Type B pancreatic cell (in vitro differentiated cells): ENCODE results near the gene CHST15. TPM values are rescaled to one million over a fixed set of nuclear protein-coding genes. Genes with fewer than 3 reads are reported as not detected.

ENCODE experiments used
- DNase-seq: peaks from one replicate; pipeline ENCODE4 v3.0.0; 2021; ENCODE audit warnings: mixed read lengths; ENCODE audit not compliant: unreplicated experiment; ENCODE audit errors: extremely low spot score
- H3K27ac Mint-ChIP-seq: 2 replicates; pipeline ENCODE4 v1.8.0; 2021; ENCODE audit warnings: mild to moderate bottlenecking, mixed read lengths
- H3K27me3 Mint-ChIP-seq: 2 replicates; pipeline ENCODE4 v1.8.0; 2021; ENCODE audit warnings: mixed read lengths
- H3K36me3 Mint-ChIP-seq: 2 replicates; pipeline ENCODE4 v1.8.0; 2021; ENCODE audit warnings: mixed read lengths
- H3K4me1 Mint-ChIP-seq: one replicate; pipeline ENCODE4 v1.8.0; 2021; ENCODE audit warnings: mixed read lengths; ENCODE audit not compliant: unreplicated experiment
- H3K4me3 Mint-ChIP-seq: 2 replicates; pipeline ENCODE4 v1.8.0; 2021; ENCODE audit warnings: mild to moderate bottlenecking, mixed read lengths
- H3K9me3 Mint-ChIP-seq: 2 replicates; pipeline ENCODE4 v1.8.0; 2021; ENCODE audit warnings: mixed read lengths
- total RNA-seq: library from RNA; stranded (reverse); gene quantifications from 2 replicates; pipeline ENCODE4 v1.2.1, GENCODE V29; 2021; ENCODE audit warnings: low replicate concordance
- TF ChIP-seq, protein P1 (sequence below): fragments of 200-600 bp; sonication (generic); conservative IDR thresholded peaks from 2 replicates; pipeline ENCODE4 v1.5.0; 2021; ENCODE audit warnings: antibody characterized with exemption, mild to moderate bottlenecking

Gene CHST15
- total RNA-seq, 1 donor from 2014 or later, result 22.9 TPM

DNA sequence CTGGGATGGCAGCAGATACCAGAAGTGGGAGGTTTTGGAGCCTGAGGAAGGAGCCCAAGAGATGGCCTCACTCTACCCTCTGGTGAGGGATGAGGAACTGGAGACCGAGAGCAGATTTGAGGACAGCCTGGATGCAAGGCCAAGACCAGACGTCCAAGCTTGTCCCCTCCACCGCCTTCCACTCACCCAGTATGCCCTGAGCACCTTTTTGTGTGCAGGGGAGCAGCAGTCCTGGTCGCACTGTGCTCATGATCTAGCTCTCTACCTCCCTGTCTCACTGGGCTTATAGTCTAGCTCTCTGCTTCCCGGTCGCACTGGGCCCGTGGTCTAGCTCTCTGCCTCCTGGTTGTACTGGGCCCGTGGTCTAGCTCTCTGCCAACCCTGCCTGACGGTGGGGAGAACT is 33.6 kb upstream of the CHST15 start:
- H3K36me3 Mint-ChIP-seq, result no peaks in the 10 kb centered on the region
- H3K9me3 Mint-ChIP-seq, result no peaks in the 10 kb centered on the region
- peaks cover 25% of the 10 kb centered on the region for H3K4me1 Mint-ChIP-seq
- DNase-seq, result no peak
- no peaks in the 10 kb centered on the region for H3K27me3 Mint-ChIP-seq
- no peak overlapping the region for H3K27ac Mint-ChIP-seq
- TF ChIP-seq, protein P1, sequence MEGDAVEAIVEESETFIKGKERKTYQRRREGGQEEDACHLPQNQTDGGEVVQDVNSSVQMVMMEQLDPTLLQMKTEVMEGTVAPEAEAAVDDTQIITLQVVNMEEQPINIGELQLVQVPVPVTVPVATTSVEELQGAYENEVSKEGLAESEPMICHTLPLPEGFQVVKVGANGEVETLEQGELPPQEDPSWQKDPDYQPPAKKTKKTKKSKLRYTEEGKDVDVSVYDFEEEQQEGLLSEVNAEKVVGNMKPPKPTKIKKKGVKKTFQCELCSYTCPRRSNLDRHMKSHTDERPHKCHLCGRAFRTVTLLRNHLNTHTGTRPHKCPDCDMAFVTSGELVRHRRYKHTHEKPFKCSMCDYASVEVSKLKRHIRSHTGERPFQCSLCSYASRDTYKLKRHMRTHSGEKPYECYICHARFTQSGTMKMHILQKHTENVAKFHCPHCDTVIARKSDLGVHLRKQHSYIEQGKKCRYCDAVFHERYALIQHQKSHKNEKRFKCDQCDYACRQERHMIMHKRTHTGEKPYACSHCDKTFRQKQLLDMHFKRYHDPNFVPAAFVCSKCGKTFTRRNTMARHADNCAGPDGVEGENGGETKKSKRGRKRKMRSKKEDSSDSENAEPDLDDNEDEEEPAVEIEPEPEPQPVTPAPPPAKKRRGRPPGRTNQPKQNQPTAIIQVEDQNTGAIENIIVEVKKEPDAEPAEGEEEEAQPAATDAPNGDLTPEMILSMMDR, result no peak
- no peak overlapping the region for H3K4me3 Mint-ChIP-seq

DNA sequence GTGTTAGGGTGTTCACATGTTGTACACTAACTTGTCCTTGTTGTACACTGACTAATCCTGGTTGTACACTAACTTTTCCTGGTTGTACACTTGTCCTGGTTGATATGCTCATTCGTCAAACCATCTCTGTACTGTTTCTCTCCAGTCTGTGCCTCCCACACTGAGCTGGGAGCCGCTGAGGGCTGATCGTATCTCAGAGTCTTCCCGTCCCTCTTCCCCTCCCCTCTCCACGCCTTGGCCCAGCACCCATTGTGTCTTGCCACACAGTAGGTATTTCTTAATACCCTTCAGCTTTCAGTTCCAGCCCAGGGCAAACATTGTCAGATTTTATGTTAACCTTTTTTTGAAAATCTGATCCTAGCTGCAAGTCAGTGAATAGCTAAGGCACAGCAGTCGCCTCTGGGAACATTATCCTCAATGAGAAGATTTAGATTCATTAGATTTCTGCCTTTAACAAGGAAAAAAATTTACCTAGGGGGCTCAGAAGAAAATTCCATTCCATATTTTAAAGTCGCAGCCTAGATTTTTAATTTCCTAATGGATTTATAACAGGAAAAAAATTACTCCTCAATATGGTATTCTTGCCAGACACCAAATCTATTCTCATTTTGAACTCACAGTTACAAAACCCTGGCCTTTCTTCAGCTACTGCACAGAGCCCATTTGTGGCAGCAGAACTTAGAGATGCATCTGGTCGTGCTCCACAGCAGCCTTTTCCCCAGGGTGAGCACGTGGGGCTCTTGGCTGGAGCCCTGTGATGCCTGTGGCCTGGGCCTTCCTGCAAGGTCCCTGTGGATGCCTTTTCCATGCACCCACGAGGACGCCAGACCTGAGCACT is 33.0 kb upstream of the CHST15 start:
- Mint-ChIP-seq H3K27ac (no peak overlapping the region), H3K36me3 (no peaks in the 10 kb centered on the region), H3K27me3 (no peaks in the 10 kb centered on the region), H3K4me1 (peaks cover 24% of the 10 kb centered on the region), H3K4me3 (no peak overlapping the region), H3K9me3 (no peaks in the 10 kb centered on the region)
- DNase-seq, result no peak
- TF ChIP-seq, protein P1, result no peak

DNA sequence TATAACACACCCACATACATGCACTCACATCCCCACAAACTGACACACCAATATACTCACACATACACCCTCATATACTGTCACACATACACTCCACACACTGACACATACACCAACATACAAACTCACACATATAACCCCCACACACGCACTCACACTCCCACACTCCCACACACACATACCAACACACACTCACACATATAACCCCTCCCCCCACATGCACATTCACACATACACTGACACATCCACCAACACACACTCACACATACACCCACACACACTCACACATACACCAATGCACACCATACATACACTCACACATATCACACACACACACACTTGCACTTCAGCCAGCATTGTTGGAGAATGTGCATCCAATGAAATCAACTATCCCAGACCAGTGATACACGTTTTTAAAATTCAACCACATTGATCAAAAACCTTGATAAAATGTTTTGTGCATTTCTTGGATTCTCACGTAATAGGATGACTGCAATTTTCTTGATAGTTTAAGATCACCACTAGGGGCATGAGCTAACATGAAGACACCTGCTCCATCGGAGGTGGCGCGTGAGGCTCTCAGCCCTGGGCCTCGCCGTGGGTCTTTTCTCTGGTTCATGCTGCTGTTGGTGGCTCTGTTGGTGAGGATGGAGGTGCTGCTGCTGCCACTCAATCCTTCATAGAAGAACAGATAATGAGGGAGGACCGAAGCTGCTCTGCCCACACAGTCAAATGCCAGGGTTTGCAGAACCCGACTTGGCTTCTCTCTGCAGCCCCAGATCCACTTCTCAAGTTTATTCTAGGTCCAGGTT is 32.1 kb upstream of the CHST15 start:
- Mint-ChIP-seq H3K36me3 (no peaks in the 10 kb centered on the region), H3K9me3 (no peaks in the 10 kb centered on the region), H3K27me3 (no peaks in the 10 kb centered on the region), H3K4me1 (peaks cover 16% of the 10 kb centered on the region), H3K4me3 (no peak overlapping the region), H3K27ac (no peak overlapping the region)
- no peak for DNase-seq
- TF ChIP-seq, protein P1, result peak; percentile 68

DNA sequence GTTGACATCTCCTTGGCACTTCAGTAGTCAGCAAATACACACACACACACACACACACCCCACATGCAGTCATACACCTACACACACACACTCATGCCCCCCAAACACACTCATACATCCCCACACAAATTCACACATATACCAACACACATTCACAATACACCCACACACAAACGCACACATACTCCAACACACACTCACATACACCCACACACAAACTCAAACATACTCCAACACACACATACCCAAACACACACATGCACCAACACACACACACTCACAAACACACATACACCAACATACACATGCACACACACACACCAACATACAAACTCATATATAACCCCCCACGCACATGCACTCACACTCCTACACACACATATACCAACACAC is 31.4 kb upstream of the CHST15 start:
- TF ChIP-seq, protein P1, result no peak
- peaks cover 16% of the 10 kb centered on the region for H3K4me1 Mint-ChIP-seq
- no peak for DNase-seq
- no peak overlapping the region for H3K27ac Mint-ChIP-seq
- no peaks in the 10 kb centered on the region for H3K9me3 Mint-ChIP-seq
- H3K36me3 Mint-ChIP-seq, result no peaks in the 10 kb centered on the region
- H3K27me3 Mint-ChIP-seq, result no peaks in the 10 kb centered on the region
- no peak overlapping the region for H3K4me3 Mint-ChIP-seq

DNA sequence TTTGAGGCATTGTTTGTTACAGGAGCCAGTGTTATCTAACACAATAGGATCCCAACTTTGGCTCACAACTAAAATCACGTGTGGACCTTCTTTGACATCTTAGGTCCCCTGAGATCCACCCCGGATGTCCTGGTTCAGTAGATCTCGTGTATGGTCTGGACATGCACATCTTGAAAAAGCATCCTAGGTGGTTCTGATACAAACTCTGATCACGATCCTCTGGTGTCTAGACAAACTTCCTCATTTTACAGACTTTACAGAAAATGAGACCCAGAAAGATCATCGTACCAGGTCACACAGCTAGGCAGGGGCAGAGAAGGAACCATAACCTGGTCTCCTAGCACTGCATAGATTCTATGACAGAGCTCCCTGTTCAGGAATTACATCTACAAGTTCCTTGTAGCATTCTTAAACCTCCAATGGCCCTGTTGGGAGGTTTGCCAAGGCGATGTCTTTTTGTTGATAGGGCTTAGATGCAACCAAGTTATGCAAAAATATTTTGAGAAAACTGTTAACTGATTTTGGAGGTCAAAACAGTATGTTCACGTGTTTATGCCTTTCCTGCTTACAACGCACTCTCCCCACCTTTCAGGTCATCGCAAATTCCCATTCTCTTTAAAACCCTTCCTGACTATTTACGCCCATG is 30.8 kb upstream of the CHST15 start:
- DNase-seq, result no peak
- no peaks in the 10 kb centered on the region for H3K27me3 Mint-ChIP-seq
- H3K4me3 Mint-ChIP-seq, result no peak overlapping the region
- TF ChIP-seq, protein P1, result no peak
- no peak overlapping the region for H3K27ac Mint-ChIP-seq
- H3K9me3 Mint-ChIP-seq, result no peaks in the 10 kb centered on the region
- peaks cover 16% of the 10 kb centered on the region for H3K4me1 Mint-ChIP-seq
- H3K36me3 Mint-ChIP-seq, result no peaks in the 10 kb centered on the region
